Epidermal melanocyte (primary cell): ENCODE measurements around the gene TBRG4.

ENCODE experiments used
- DNase-seq: peaks from one replicate; pipeline ENCODE4 v3.0.0; 2011; ENCODE audit warnings: low spot score; ENCODE audit not compliant: insufficient read length

Gene TBRG4

DNA sequence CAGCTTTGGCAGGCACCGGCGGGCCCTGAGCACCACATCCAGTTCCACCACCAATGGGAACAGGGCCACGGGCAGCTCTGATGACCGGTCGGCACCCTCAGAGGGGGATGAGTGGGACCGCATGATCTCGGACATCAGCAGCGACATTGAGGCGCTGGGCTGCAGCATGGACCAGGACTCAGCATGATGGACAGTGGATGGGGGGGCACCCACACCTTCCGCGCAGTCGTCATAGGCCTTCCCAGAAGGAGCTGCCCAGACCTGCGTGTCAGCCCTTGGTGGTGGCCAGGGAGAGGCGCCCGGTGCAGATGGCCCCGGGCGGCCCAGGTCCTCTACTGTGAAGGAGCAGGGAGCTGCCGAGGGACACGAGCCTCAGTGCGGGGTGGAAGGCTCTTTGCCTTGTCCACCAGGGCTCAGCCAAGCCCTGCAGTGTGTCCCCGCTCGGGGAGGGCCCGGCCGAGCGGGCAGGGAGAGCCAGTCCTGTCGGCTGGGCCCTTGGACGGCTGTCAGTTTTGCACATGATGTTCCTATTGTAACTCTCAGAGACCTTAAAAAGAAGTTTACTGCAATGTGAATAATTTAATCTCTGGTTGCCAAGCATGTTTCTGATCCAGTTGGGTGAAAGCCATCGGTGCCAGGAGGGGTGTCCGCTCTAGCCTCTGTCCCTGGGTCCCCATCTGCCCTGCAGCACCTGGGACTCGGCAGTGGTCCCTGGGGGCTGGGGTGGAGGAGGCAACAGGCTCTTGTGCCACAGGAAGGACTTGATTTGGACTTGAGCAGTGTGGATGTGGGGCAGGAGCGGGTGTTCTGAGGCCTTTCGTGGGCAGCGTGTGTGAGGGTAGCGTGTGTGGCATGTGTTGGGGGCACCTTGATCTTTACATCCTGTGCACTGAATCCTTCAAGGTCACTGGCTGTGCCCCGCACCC, 35.4 kb downstream of the TBRG4 start:
- DNase-seq = no peak

DNA sequence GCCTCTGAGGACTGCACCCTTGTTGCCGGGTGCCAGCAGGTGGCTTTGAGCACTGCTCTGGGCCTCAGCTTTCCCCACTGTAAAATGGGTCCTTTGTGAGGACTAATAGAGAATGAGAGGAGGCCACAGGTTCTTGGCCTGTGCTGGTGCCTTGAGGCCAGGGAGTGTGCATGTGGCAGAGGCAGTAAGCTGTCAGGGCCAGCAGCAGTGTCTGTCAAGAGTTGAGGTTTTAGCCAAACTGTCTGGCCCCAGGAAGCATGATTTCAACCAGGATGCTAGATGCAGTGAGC, 36.2 kb downstream of the TBRG4 start:
- DNase-seq = no peak

DNA sequence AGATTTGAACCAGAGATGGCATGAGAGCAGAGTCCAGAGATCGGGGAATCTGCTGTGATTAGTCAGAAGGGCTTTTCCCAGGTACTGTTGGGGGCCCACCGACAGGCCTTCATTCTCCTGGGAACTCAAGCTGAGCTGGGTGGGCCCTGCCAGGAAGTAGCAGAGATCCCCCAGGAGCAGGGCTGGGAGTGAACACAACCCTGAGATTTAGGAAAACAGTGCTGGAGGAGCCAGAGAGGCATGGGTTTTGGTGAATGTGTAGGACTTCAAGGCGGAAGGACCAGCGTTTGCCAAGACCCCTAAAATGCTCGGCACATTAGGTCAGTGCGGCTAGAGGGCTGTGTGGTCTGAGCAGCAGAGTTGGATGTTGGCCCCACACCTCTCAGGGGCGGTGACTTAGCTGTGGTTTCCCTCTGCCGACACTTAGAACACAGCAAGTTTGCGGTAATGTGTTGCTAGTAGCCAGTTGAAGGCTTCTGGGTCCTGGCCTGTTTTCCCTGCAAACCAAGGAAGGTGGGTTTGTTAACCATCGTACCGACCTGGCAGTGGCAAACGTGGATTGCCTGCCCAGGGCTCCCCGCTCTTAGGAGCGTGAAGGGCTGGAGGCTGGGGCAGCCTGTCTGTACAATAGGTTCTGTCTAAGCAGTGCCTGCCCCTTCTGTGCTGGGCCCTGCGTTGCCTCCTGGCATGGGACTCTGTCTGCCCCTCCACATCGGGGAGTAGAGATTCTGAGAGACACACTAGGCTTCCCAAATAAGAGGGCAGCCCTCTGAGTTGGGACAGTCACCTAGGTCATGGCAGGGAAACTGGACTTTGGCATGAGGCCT, 36.8 kb downstream of the TBRG4 start:
- no peak for DNase-seq

DNA sequence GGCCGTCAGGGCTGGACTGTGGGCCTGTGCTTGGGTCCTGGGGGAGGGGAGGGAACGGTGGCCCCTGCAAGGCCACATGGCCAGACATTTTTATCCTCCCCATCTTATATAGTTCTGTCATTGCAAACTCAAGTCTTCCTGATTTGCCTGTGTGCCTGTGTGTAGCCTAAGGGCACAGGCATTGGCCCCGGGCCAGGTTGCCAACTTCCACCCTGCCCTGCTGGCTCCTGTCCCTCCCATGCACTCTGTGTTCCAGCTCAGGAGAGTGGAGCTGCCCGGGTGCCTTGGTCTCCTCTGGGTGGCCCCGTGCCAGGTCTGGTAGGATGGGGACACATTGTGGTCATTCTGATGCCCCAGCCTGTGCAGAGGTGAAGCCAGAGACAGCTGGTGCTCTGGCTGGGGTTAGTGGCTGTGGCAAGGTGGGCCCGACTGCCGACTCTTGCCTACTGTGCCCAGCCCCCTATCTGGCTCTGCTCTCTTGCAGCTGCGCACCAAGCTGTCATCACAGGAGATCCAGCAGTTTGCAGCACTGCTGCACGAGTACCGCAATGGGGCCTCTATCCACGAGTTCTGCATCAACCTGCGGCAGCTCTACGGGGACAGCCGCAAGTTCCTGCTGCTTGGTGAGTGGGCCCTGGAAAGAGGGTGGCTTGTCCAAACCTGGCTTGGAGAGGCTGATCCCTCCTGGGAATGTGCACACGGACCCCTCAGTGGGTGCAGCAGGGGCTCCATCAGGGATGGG, 37.5 kb downstream of the TBRG4 start:
- DNase-seq = no peak

DNA sequence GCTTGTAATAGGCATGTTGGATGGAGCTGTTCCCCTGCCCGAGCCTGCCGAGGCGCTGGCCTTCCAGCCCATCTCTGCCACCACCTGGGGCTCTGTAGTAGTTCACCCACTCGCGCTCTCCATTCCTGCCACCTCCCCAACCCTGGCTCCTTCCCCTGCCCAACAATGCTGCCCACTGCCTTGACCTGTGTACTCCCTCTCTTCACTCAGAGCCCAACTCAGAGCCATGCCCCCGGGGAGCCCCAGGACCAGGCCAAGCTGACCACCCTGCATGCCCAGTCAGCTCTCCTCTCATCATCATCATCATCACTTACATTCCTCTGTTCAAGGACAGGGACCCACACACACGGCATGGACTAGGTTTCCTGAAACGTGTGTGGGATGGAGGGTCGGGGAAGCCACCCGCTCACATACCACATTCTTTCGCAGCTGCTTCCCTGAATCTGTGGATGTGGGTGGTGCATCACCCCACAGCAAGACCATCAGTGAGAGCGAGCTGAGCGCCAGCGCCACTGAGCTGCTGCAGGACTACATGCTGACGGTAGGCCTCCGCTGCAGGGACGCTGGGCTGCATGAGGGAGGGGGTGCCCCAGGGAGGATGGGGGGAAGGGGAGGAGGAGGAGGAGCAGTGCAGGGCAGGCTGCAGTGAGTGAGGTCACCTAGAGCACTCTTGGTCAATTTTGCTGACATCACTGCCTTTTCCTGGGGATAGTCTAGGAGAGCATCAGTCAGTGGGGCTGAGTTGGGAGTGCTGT, 38.3 kb downstream of the TBRG4 start:
- DNase-seq = no peak

DNA sequence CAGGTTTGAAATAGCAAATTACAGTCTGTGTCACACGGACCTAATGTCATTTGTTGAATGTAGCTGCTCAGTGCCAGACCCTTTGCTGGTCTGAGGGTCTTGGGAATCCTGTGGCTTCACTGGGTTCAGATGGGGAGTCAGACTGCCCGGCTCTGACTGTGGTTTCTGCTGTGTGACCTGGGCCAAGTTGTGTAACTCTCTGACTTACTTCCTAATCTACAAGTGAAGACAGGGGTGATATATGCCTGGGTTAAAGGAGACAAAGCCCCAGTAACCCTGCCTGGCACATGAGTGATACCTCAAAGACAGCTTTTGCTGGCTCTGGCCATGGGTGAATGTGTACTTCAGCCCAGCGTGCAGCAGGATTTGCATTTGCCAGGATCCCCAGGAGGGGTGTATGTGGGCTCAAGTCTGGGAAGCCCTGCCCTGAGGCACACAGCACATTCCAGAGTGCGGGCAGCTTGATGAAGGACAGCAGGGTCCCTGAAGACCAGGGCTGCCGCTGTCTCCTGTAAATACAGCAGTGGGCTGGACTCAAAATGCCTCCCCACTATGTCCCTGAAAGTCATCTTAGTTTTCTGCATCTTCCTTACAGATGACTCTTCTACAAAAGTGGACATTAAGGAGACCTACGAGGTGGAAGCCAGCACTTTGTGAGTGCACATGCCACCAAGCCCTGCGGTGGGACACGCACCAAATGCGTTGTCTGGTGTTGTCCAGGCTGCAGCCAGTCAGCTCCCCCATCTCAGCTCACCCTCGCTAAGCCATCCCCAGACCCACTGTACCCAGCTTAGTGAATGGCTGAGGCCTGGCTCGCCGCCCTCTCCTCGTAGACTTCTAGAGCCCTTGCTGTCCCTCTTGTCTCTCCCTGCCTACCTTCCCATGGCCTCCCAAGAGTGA, 39.1 kb downstream of the TBRG4 start:
- DNase-seq = no peak

DNA sequence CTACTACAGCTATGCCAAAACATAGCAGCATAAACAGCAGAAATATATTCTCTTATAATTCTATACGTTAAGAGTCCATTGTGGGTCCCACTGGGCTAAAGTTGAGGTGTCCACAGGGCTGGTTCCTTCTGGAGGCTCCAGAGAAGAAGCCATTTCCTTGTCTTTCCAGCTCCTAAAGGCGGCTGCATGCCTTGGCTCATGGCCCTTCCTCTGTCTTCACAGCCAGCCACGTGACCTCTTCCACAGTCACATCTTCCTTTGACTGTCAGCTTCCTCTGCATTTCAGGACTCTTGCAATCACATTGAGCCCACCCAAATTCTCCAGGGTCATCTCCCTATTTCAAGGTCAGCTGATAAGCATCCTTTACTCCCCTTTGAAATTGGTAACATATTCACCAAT, 40.0 kb downstream of the TBRG4 start:
- DNase-seq = no peak

DNA sequence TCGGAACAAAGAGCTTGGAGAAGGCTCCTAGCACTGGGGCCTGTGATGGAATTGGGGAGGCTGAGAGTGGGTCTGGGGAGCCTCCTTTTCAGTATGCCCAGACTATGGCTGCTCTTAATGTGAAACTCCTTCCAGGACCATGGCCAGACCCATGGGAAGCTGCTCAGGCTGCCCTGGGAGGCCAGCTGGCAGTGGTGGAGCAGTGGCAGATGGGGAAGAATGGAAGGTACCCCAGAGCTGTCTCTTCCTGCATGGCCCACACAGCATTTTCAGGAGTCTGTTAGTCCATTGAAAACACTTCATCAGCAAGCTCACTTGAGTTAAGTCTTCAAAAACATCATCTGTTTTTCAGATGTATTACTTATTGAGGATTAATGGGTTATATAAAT, 41.2 kb downstream of the TBRG4 start:
- no peak for DNase-seq

DNA sequence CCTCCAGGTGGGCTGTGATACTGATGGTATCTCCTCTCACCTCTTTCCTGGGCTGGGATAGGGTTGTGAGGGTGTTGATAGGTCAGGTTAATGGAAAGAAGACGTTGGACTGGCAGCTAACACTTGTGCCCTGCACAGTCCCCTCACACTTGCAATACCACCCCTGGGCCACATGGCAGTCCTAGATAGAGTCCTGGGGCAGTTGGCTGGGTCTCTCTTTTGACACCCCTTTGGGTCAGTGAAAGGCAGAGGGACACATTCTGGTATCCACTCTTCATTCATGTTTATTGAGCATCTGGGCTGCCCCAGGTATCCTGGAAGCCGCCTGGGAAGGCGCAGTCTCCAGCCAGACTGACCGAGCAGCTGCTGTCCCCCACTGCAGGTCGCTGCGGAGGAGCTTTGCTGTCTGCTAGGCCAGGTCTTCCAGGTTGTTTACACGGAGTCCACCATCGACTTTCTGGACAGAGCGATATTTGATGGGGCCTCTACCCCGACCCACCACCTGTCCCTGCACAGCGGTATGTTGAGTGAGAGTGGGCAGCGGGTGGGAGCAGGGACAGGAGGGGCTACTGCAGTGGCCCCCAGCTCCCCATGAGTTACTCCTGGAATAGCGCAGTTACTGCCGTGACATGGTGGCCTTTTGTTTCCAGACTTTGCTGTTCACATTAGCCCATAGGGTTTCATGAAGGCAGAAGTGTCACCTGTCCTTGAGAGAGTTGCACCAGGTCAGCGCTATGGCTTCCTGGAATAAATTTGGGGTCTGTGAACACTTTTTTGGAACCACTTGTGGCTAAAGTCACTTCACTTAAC, 41.8 kb downstream of the TBRG4 start:
- no peak for DNase-seq

DNA sequence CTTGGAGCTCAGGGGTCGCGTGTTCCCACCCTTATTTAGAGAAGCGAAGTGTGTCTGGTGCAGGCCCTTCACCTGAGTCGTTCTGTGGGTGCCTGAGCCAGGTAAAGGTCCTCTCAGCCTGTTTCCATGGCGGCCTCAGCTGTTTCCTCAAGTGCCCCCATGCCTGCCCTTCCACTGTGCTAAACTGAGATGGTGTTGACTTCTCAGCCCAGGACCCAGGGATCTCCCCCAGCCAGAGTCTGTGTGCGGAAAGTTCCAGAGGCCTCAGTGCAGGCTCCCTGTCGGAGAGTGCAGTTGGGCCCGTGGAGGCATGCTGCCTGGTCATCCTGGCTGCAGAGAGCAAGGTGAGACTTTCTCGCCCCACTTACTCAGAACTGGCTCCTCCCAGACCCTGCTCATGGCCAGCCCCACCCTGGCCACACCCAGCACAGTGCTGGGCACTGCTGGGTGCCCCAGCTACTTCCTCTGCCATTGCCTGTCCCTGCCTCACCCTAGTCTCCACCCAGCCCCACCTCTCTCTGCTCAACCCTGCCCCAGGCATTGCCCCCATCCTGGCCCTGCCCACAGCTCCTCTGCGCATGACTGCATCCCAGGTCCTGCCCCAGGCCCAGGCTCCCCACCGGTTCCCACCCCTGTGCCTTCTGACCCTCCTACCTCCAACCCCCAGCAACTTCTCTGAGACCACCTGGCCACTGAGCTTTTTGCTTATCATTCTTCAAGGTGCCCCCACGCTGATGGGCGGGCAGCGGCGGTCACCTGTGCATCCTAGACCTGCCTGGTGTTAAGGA, 43.1 kb downstream of the TBRG4 start:
- DNase-seq = no peak

DNA sequence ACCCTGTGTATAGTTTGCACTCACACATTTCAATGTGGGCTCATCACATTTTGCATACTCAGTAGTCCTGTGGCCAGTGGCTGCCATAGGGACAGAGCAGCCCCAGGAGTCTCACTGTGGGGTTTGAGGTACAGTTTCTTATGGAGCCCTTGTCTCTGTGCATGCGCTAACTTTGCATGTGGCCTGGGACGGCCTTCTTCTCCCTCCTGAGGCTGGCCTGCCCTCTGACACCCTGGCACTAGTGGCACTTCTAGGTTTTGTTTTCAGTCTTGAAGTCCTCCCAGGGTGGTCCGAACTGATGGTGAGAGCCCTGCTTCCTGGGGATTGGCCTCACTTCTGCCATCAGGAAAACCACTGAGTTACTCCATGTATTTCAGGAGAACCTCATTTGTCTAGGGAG, 43.9 kb downstream of the TBRG4 start:
- no peak for DNase-seq

DNA sequence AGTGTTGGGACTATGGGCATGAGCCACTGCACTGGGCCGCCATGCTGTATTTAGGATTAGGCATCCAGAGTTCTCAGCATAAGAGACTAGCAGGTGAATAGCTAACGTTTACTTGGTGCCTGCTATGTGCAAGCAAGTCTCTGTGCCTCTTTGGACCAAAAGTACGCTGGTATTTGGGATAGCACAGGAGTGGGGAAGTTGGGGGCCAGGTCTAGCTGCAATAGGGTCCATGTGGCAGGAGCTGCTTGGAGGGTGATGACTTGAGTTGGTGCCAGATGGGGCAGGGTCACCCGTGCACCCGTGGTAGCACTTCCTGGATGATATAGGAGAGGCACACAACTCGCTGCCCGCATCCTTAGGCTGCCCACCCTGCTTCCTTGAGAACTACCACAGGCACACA, 45.1 kb downstream of the TBRG4 start:
- DNase-seq = no peak

DNA sequence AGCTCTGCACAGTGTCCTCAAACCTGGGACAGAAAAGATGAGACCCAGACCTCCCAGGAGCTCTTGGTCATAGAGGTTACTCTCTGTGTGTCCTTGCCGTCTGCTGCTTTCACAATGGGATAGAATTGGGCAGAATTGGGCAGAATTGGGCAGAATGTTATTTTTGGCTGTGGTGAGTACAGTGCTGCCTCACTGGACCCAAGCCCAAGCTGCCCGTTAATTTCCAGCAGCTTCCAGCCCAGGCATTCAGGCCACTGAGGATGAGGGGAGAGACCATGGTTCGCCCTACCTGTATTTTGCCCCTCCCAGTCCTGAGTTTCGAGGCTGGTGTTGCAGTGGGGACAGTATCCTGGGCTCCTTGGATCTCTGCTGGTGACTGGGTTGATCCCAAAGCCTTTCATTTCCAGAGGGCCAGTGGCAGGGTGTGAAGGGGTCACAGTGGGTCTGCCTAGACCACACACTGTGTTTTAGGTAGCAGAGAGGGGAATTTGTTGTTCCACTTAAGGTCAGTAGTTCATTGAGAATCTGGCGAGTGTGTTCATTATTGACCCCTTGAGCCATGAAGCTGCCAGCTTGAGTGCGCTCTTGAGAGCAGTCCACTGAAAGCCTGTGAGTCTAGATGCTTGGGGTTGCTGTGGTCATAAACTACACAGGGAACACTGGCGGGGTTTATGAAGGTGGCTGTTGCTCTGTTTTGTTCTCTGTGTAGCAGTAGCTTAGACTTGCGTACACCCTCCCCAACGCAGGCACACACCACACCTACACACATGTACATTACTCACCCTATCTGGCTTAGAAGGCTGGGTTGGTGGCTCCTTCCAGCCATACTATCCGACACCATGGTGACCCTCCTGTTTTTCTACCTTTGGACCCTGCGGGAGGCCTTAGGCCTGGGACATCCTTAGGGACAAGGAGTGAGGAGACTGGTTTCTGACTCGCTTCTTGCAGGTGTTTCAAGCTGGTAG, 46.2 kb downstream of the TBRG4 start:
- no peak for DNase-seq

DNA sequence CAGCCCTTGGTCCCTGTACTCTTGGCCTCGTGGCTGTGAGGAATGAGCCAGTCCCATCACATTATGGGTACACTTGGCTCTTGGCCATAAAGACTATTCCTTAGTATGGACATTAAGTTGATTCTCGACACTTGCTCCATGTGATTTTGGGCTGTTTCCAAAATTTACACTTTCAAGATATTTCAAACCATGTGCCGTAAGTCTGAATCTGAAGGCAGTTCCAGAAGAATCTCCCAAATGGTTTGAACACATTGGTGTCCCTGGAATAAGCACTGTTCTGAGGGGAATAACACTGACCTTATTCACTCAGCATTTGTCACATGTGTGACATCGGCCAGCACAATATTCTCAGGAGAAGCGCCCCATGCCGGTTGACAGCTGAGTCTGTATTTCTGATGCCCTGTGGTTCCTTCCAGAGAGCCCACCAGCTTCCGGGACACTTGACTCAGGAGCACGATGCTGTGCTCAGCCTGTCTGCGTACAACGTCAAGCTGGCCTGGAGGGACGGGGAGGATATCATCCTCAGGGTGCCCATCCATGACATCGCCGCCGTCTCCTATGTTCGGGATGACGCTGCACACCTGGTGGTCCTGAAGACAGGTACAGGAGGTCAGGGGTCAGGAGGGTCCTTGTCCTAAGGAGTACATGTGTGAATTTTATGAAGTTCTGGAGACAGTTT, 47.3 kb downstream of the TBRG4 start:
- no peak for DNase-seq

DNA sequence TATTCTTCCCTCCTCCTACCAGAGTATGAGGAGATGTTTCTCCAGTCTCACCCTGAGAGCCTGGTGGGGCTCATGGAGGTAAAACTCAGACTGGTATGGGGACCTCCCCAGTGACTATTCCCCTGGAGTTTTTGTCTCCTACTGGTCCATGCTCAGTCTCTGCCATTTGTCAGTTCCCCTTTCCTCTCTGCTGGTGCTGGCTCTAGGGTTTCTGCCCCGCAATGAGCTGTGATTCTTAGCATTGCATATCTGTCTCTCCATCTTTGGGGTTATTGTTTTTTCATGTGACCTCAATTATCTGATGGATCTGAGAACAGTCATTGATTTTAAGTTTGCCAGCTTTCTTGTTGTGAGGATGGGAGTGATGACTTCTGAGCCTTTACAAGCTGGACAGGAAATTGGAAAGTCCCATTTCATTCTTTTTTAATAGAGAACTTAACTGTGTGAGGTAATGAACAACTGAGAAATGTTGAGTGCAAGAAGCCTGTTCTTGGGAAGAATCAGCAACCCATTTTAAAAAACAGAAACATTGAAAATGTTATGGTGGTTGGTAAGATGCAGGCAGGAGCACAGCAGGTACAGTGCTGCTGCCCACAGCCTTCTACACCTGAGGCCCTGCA, 49.6 kb downstream of the TBRG4 start:
- no peak for DNase-seq

DNA sequence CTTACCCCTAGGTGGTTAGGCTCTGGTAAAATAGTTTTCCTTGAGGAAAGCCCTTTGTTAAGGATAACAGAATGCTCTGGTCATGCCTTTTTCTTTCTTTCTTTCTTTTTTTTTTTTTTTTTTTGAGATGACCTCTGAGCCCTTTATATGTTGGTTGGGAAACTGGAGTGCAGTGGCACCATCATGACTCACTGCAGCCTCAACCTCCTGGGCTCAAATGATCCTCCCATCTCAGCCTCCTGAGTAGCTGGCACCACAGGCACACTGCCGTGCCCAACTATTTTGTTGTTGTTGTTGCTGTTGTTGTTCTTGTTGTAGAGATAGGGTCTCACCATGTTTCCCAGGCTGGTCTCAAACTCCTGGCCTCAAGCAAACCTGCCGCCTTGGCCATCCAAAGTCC, 50.1 kb downstream of the TBRG4 start:
- no peak for DNase-seq

DNA sequence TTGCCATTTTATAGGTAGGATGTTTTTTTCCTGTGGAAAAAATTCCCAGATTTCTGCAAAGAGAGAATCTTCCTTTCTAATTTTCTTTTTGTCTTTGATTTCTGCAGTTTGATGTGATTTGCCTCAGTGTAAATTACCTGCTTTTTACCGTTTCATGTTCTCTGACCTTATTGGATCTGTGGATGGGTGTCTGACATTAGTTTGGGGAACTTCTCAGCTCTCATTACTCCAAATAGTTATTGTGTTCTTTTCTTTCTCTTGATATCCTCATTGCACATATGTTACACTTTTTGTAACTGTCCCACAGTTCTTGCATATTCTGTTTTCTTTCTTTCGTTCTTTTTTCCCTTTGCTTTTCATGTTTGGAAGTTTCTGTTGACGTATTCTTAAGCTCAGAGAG, 51.2 kb downstream of the TBRG4 start:
- DNase-seq = no peak
